Right renal cortex interstitium (tissue), 3 donors: ENCODE results near the gene LRRC8A. TPM values are rescaled to one million over a fixed set of nuclear protein-coding genes. Genes with fewer than 3 reads are reported as not detected.
"Not testable (repeated sequence)": the region's sequence is repeated elsewhere in the genome, so short reads cannot be mapped to it uniquely, and the experiment has no call there.

ENCODE experiments used
- DNase-seq, 3 donors: peaks; one replicate each; pipeline ENCODE4 v3.0.0-alpha.2; 2013; ENCODE audit warnings: low read depth in 3 of 3, low spot score in 2 of 3
- polyA plus RNA-seq, 3 donors: library from polyadenylated mRNA; unstranded; fragments of 120-200 nt; gene quantifications; one replicate each; pipeline ENCODE4 v1.2.1, GENCODE V29; 2013; ENCODE audit not compliant: insufficient read length in 3 of 3

Gene LRRC8A
- polyA plus RNA-seq, 3 donors: 27.2 to 31.1 (median 28.2) TPM

- DNase-seq: peak in 1 of 3 donors; percentile 20
Observed at GRCh38 chr9:128947277-128947526, 65.3 kb downstream of the LRRC8A start.

GRCh38 chr9:128947527-128948301 is 65.8 kb downstream of the LRRC8A start, which contains the start of the genes DOLK and NUP188:
Gene DOLK, minus strand, starts transcription at chr9:128947603. Its CDS starts 300 bp downstream, at chr9:128947303.
Gene NUP188, plus strand, starts transcription at chr9:128947699. Its CDS starts 21 bp downstream, at chr9:128947720.
- peak; percentile 70 to 89 (median 82) for DNase-seq

GRCh38 chr9:128961403-128961802 is 79.5 kb downstream of the LRRC8A start:
- not testable (repeated sequence) for DNase-seq

Other genes starting within 250 kb of the LRRC8A start
- 10 to 100 TPM; 54.2 to 58.1 (median 57.6) TPM for gene DYNC2I2, start 225.3 kb upstream of the LRRC8A start, polyA plus RNA-seq
- gene SET, start 192.9 kb upstream of the LRRC8A start, polyA plus RNA-seq: 100 to 1,000 TPM; 701 to 773 (median 755) TPM
- gene PKN3, start 179.6 kb upstream of the LRRC8A start, polyA plus RNA-seq: 10 to 100 TPM in 1 of 3 donors, 1 to 10 TPM in 2; 8.3 to 10.2 (median 9.3) TPM
- gene ZDHHC12, start 158.0 kb upstream of the LRRC8A start, polyA plus RNA-seq: 10 to 100 TPM; 14.4 to 19.5 (median 17.0) TPM
- gene ZER1, start 110.2 kb upstream of the LRRC8A start, polyA plus RNA-seq: 10 to 100 TPM; 29.1 to 32.2 (median 30.4) TPM
- 10 to 100 TPM; 35.8 to 37.9 (median 37.9) TPM for gene TBC1D13, start 94.9 kb upstream of the LRRC8A start, polyA plus RNA-seq
- gene ENDOG, start 63.6 kb upstream of the LRRC8A start, polyA plus RNA-seq: 1 to 10 TPM; 6.3 to 9.6 (median 6.7) TPM
- gene SPOUT1, start 52.3 kb upstream of the LRRC8A start, polyA plus RNA-seq: 10 to 100 TPM; 26.1 to 35.1 (median 33.2) TPM
- gene KYAT1, start 183 bp upstream of the LRRC8A start, polyA plus RNA-seq: 10 to 100 TPM; 18.9 to 20.7 (median 19.7) TPM
- 10 to 100 TPM; 52.5 to 57.0 (median 54.4) TPM for gene PHYHD1, start 38.8 kb downstream of the LRRC8A start, polyA plus RNA-seq
- gene DOLK, start 65.5 kb downstream of the LRRC8A start, polyA plus RNA-seq: 10 to 100 TPM; 15.6 to 18.9 (median 17.0) TPM
- 10 to 100 TPM; 38.6 to 41.4 (median 40.5) TPM for gene NUP188, start 65.6 kb downstream of the LRRC8A start, polyA plus RNA-seq
- 100 to 1,000 TPM in 2 of 3 donors, 10 to 100 TPM in 1; 94.9 to 104 (median 102) TPM for gene SH3GLB2, start 146.2 kb downstream of the LRRC8A start, polyA plus RNA-seq
- 10 to 100 TPM; 15.4 to 16.1 (median 15.6) TPM for gene MIGA2, start 154.5 kb downstream of the LRRC8A start, polyA plus RNA-seq
- gene DOLPP1, start 199.0 kb downstream of the LRRC8A start, polyA plus RNA-seq: 10 to 100 TPM; 20.2 to 21.7 (median 20.4) TPM
- gene CRAT, start 228.7 kb downstream of the LRRC8A start, polyA plus RNA-seq: 10 to 100 TPM; 33.9 to 40.3 (median 39.3) TPM
- 100 to 1,000 TPM; 116 to 119 (median 119) TPM for gene PTPA, start 229.3 kb downstream of the LRRC8A start, polyA plus RNA-seq